HL-60 (cell line): ENCODE data around the gene NAA50.

Experiments used
- CTCF ChIP-seq: IDR thresholded peaks from one replicate; pipeline ENCODE4 v1.5.1; 2011; ENCODE audit warnings: low read length, control low read depth, inconsistent platforms; ENCODE audit not compliant: insufficient read depth
- POLR2AphosphoS5 ChIP-seq: IDR thresholded peaks from 2 replicates; pipeline ENCODE4 v1.6.1; 2012; ENCODE audit warnings: low read depth

- no peak for TF ChIP-seq CTCF
- no peak for TF ChIP-seq POLR2AphosphoS5
These were observed 49.2 kb downstream of the NAA50 start for GRCh38 chr3:113696658-113697499.
